Omental fat pad (tissue), 4 donors: ENCODE results near the gene GOPC. TPM values are rescaled to one million over a fixed set of nuclear protein-coding genes. Genes with fewer than 3 reads are reported as not detected.
"Not testable (repeated sequence)": the region's sequence is repeated elsewhere in the genome, so short reads cannot be mapped to it uniquely, and the experiment has no call there.

Experiments used
- ATAC-seq: fragments of 150-250 bp; one replicate; pipeline ENCODE4 v1.9.1; 2016; ENCODE audit warnings: mild to moderate bottlenecking, moderate library complexity; ENCODE audit not compliant: low FRiP score
- DNase-seq: peaks from one replicate; pipeline ENCODE4 v3.0.0-alpha.2; 2019; ENCODE audit warnings: low spot score
- total RNA-seq, 4 donors: library from RNA; depleted of rRNA; stranded (reverse); fragments of >200 nt; gene quantifications; one replicate each; pipeline ENCODE4 v1.1.0, GENCODE V29; 2016
- TF ChIP-seq, protein P1 (sequence below), 3 donors: fragments of 450-650 bp; IDR thresholded peaks; one replicate each; pipeline ENCODE4 v1.5.1; 2016 to 2017; ENCODE audit warnings: antibody characterized with exemption in 3 of 3, mild to moderate bottlenecking in 3 of 3, moderate library complexity in 2 of 3

Gene GOPC
- total RNA-seq, 4 donors from 2014 or later = 15.0 to 25.7 (median 17.0) TPM

- TF ChIP-seq, protein P1, sequence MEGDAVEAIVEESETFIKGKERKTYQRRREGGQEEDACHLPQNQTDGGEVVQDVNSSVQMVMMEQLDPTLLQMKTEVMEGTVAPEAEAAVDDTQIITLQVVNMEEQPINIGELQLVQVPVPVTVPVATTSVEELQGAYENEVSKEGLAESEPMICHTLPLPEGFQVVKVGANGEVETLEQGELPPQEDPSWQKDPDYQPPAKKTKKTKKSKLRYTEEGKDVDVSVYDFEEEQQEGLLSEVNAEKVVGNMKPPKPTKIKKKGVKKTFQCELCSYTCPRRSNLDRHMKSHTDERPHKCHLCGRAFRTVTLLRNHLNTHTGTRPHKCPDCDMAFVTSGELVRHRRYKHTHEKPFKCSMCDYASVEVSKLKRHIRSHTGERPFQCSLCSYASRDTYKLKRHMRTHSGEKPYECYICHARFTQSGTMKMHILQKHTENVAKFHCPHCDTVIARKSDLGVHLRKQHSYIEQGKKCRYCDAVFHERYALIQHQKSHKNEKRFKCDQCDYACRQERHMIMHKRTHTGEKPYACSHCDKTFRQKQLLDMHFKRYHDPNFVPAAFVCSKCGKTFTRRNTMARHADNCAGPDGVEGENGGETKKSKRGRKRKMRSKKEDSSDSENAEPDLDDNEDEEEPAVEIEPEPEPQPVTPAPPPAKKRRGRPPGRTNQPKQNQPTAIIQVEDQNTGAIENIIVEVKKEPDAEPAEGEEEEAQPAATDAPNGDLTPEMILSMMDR (IDR thresholded peaks at IDR 0.05) = no peak
- ATAC-seq (no peak), DNase-seq (no peak)
Measured at GRCh38 chr6:117518870-117519269, 83.4 kb downstream of the GOPC start.

DNA sequence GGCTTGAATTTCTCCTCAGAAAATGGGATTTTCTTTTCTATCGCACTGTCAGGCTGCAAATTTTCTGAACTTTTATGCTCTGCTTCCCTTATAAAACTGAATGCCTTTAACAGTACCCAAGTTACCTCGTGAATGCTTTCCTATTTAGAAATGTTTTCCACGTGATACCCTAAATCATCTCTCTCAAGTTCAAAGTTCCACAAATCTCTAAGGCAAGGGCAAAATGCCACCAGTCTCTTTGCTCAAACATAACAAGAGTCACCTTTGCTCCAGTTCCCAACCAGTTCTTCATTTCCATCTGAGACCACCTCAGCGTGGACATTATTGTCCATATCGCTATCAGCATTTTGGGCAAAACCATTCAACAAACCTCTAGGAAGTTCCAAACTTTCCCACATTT is 84.3 kb downstream of the GOPC start:
- DNase-seq, ATAC-seq: not testable (repeated sequence)

DNA sequence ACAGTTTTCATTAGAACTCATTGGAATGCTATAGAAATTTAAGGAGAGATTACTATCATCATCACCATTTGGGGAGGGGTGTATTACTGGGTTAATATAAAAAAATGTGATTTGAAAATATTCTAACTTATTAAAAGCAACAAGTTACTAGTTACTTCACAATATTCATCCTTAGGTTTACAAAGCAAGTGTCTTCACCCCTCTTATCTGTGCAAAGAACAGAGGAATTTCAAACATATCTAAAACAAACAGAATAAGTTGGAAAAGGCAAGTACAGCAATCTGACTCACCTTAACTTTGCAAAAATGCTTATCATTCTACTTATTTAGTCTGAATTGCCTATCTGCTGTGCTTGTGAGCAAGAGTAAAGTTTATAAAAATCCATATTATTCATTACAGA is 87.0 kb downstream of the GOPC start:
- DNase-seq (no peak), ATAC-seq (no peak)
- TF ChIP-seq, protein P1 (IDR thresholded peaks at IDR 0.05) = no peak

DNA sequence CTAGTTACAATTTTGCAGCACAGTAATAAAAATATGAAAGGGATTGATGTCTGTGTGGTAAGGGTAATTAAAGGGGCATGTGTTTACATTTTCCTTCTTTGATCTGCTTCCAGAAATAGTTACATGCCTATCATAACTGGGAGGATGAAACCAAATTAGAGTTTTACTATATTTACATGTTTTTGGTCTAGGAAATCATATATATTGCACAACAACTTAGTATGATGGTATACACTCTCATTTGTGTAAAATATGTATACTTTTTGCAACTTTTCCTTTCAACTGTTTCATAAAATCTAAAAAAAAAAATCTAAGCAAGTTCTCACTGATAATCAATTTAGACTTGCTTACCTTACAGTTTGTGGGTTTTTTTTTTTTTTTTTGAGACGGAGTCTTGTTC is 87.7 kb downstream of the GOPC start:
- DNase-seq (no peak), ATAC-seq (no peak)
- TF ChIP-seq, protein P1 (IDR thresholded peaks at IDR 0.05) = no peak

GRCh38 chr6:117513778-117514365 is 88.4 kb downstream of the GOPC start:
- TF ChIP-seq, protein P1 (IDR thresholded peaks at IDR 0.05) = no peak
- no peak for DNase-seq
- ATAC-seq = no peak

DNA sequence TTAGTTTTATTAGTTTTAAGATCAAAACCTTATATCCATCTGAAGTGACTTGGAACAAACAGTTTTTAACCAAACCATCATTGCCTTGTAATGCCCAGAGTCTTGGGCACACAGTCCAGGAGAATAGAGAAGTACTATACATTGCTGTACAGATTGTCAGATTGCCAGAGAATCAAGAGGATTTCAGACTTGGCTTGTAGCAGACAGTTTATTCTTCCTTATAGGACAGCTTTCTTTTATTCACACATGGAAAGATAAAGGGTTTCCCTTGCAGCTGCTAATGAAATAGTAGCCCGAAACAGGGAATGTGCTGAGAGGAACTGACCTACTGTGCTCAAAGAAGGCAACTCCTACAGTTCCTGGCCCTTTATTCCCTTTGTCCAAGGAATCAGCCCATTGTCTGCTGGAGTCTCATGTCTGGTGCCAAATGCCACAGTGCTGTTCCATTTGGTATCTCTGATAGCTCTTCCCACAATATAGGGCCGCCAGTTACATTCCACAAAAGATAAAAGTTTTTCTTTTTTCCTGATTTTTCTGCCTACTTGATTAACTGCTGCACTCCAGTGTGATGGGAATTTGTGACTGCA is 89.2 kb downstream of the GOPC start:
- TF ChIP-seq, protein P1 (IDR thresholded peaks at IDR 0.05) = no peak
- ATAC-seq = no peak
- DNase-seq = no peak

- ATAC-seq (no peak), DNase-seq (no peak)
- TF ChIP-seq, protein P1 (IDR thresholded peaks at IDR 0.05) = no peak
Measured at GRCh38 chr6:117512056-117512828, 90.1 kb downstream of the GOPC start.

Other genes with a start within 250 kb of the GOPC start
- gene ROS1, start 176.6 kb downstream of the GOPC start, total RNA-seq = not detected
- 10 to 100 TPM in 2 of 4 donors, 1 to 10 TPM in 2; 6.5 to 36.9 (median 11.2) TPM for gene DCBLD1, start 119.8 kb downstream of the GOPC start, total RNA-seq
- 10 to 100 TPM; 18.4 to 37.1 (median 23.0) TPM for gene NUS1, start 73.0 kb upstream of the GOPC start, total RNA-seq